H1 (cell line): ENCODE results near the gene KRABD2.

Source experiments
- CTCF ChIA-PET: fragments of 300-600 bp; sonication (Branson Sonifier 250); formaldehyde crosslinking; loops from one replicate; lab custom pipeline; 2021; ENCODE audit not compliant: partially characterized antibody; lab: Charles Lee
- POLR2A ChIA-PET: fragments of 300-600 bp; sonication (Branson Sonifier 250); formaldehyde crosslinking; loops from one replicate; lab custom pipeline; 2021; ENCODE audit warnings: inconsistent platforms; ENCODE audit not compliant: partially characterized antibody; lab: Charles Lee
- DNase-seq, 2 experiments: peaks; one replicate each; pipeline versions ENCODE4 v3.0.0 to v3.0.0-alpha.2; 2010 to 2022; ENCODE audit warnings: low spot score in 2 of 2, low read depth in 1 of 2, mixed read lengths in 1 of 2
- FAIRE-seq: peaks from 2 replicates; lab custom pipeline; 2011; peaks lifted over from hg19 to GRCh38; lab: Jason Lieb, UNC
- H2AFZ ChIP-seq: 2 replicates; pipeline ENCODE4 v1.8.1; 2012; ENCODE audit warnings: low read length, inconsistent platforms
- H2AK5ac ChIP-seq: 2 replicates; pipeline ENCODE4 v1.6.1; 2013; ENCODE audit warnings: low read depth, low read length
- H2BK120ac ChIP-seq: replicated peaks from 2 replicates; pipeline ENCODE3; 2013; ENCODE audit warnings: low read depth, low read length, inconsistent platforms
- H2BK12ac ChIP-seq: 2 replicates; pipeline ENCODE4 v1.6.1; 2013; ENCODE audit warnings: low read depth, low read length
- H2BK15ac ChIP-seq: 2 replicates; pipeline ENCODE4 v1.6.1; 2013; ENCODE audit warnings: low read length
- H2BK20ac ChIP-seq: 2 replicates; pipeline ENCODE4 v1.6.1; 2013; ENCODE audit warnings: low read length
- H2BK5ac ChIP-seq: 2 replicates; pipeline ENCODE4 v1.6.1; 2013; ENCODE audit warnings: low read depth, low read length
- H3K14ac ChIP-seq: 2 replicates; pipeline ENCODE4 v1.6.1; 2013; ENCODE audit warnings: inconsistent platforms; ENCODE audit not compliant: insufficient read length
- H3K18ac ChIP-seq: 2 replicates; pipeline ENCODE4 v1.6.1; 2013; ENCODE audit warnings: low read length; ENCODE audit errors: extremely low read depth
- H3K23ac ChIP-seq: 2 replicates; pipeline ENCODE4 v1.6.1; 2013; ENCODE audit warnings: inconsistent platforms; ENCODE audit not compliant: insufficient read length
- H3K23me2 ChIP-seq: 2 replicates; pipeline ENCODE4 v1.6.1; 2013; ENCODE audit warnings: low read depth, low read length
- H3K27ac ChIP-seq: 2 replicates; pipeline ENCODE4 v1.6.1; 2011; ENCODE audit warnings: low read depth, low read length, inconsistent platforms
- H3K27me3 ChIP-seq, 4 experiments: replicated peaks in 1 of 4; 1 replicate in 1 of 4; 2 replicates in 3 of 4; pipeline versions ENCODE4 v1.6.1 to v1.8.1; 2011 to 2013; ENCODE audit warnings: low read length in 3 of 4, mild to moderate bottlenecking in 3 of 4, inconsistent platforms in 2 of 4, mixed read lengths in 2 of 4, moderate library complexity in 1 of 4; ENCODE audit not compliant: control insufficient read depth in 3 of 4, insufficient read depth in 3 of 4; ENCODE audit errors: extremely low read depth in 1 of 4
- H3K36me3 ChIP-seq, 4 experiments: 2 replicates each; pipeline versions ENCODE4 v1.6.1 to v1.8.1; 2011 to 2013; ENCODE audit warnings: mild to moderate bottlenecking in 4 of 4, low read length in 3 of 4, moderate library complexity in 2 of 4, control low read depth in 1 of 4, inconsistent platforms in 1 of 4; ENCODE audit not compliant: insufficient read depth in 4 of 4, control insufficient read depth in 2 of 4
- H3K4ac ChIP-seq: replicated peaks from 2 replicates; pipeline ENCODE3; 2013; ENCODE audit warnings: low read length, low read depth, mixed read lengths, inconsistent platforms; ENCODE audit not compliant: insufficient read length
- H3K4me1 ChIP-seq, 4 experiments: replicated peaks in 1 of 4; 1 replicate in 1 of 4; 2 replicates in 3 of 4; pipeline versions ENCODE4 v1.6.1 to v1.8.1; 2011 to 2013; ENCODE audit warnings: low read length in 3 of 4, inconsistent platforms in 2 of 4, mixed read lengths in 1 of 4; ENCODE audit not compliant: insufficient read depth in 4 of 4, control insufficient read depth in 3 of 4
- H3K4me2 ChIP-seq, 2 experiments: 2 replicates each; pipeline versions ENCODE4 v1.6.1 to v1.8.1; 2011 to 2013; ENCODE audit warnings: low read depth in 2 of 2, low read length in 2 of 2, control low read depth in 1 of 2, inconsistent platforms in 1 of 2, mild to moderate bottlenecking in 1 of 2; ENCODE audit not compliant: insufficient read depth in 1 of 2
- H3K4me3 ChIP-seq, 4 experiments: fragments of 200-600, 300-600 bp in 1 of 4; sonication (generic), shearing (Covaris generic), sonication (Bioruptor Twin) in 1 of 4; 2 replicates each; pipeline versions ENCODE4 v1.5.1 to v1.8.1; 2011 to 2016; ENCODE audit warnings: low read length in 4 of 4, low read depth in 3 of 4, control low read depth in 2 of 4, inconsistent platforms in 2 of 4, mild to moderate bottlenecking in 2 of 4, mixed read lengths in 1 of 4, moderate library complexity in 1 of 4; ENCODE audit not compliant: insufficient read depth in 2 of 4; ENCODE audit errors: extremely low read depth in 1 of 4
- H3K56ac ChIP-seq: replicated peaks from 2 replicates; pipeline ENCODE3; 2013; ENCODE audit warnings: low read depth, mild to moderate bottlenecking, mixed read lengths, low read length, inconsistent platforms; ENCODE audit not compliant: insufficient read length
- H3K79me1 ChIP-seq: 2 replicates; pipeline ENCODE4 v1.6.1; 2013; ENCODE audit warnings: low read depth, low read length, control low read depth
- H3K79me2 ChIP-seq, 2 experiments: 2 replicates each; pipeline versions ENCODE4 v1.6.1 to v1.8.1; 2012 to 2013; ENCODE audit warnings: low read length in 2 of 2, mild to moderate bottlenecking in 2 of 2, inconsistent platforms in 1 of 2; ENCODE audit not compliant: insufficient read depth in 2 of 2, control insufficient read depth in 1 of 2
- H3K9ac ChIP-seq, 4 experiments: replicated peaks in 1 of 4; 1 replicate in 1 of 4; 2 replicates in 3 of 4; pipeline versions ENCODE4 v1.6.1 to v1.8.1; 2011 to 2013; ENCODE audit warnings: low read depth in 3 of 4, low read length in 3 of 4, control low read depth in 2 of 4, mild to moderate bottlenecking in 2 of 4, moderate library complexity in 2 of 4, inconsistent platforms in 1 of 4; ENCODE audit errors: extremely low read depth in 1 of 4
- H3K9me3 ChIP-seq, 2 experiments: 2 replicates each; pipeline versions ENCODE4 v1.6.1 to v1.8.1; 2012 to 2013; ENCODE audit warnings: mild to moderate bottlenecking in 2 of 2, moderate library complexity in 2 of 2, control low read depth in 1 of 2, inconsistent platforms in 1 of 2, low read depth in 1 of 2, low read length in 1 of 2, mixed read lengths in 1 of 2; ENCODE audit not compliant: insufficient read depth in 2 of 2
- H4K20me1 ChIP-seq, 2 experiments: replicated peaks in 1 of 2; 2 replicates each; pipeline versions ENCODE3 to v1.8.1; 2011 to 2013; ENCODE audit warnings: inconsistent platforms in 2 of 2, low read length in 2 of 2, mild to moderate bottlenecking in 1 of 2; ENCODE audit not compliant: insufficient read depth in 2 of 2, control insufficient read depth in 1 of 2
- H4K5ac ChIP-seq: 2 replicates; pipeline ENCODE4 v1.6.1; 2013; ENCODE audit warnings: low read length, low read depth, mixed read lengths, inconsistent platforms; ENCODE audit not compliant: insufficient read length
- H4K8ac ChIP-seq: 2 replicates; pipeline ENCODE4 v1.8.0; 2013; ENCODE audit warnings: mild to moderate bottlenecking, moderate library complexity, low read length, inconsistent platforms; ENCODE audit not compliant: insufficient read depth; ENCODE audit errors: extremely low read depth
- H4K91ac ChIP-seq: replicated peaks from 2 replicates; pipeline ENCODE3; 2013; ENCODE audit warnings: low read length, mixed read lengths, inconsistent platforms; ENCODE audit not compliant: insufficient read length
- ATF3 ChIP-seq: IDR thresholded peaks from 2 replicates; pipeline ENCODE4 v1.6.1; 2011; ENCODE audit warnings: low read depth, mild to moderate bottlenecking, low read length; ENCODE audit not compliant: insufficient read depth
- BRCA1 ChIP-seq: IDR thresholded peaks from 2 replicates; pipeline ENCODE4 v1.6.1; 2012; ENCODE audit warnings: low read depth, low read length, improper control_type of control experiment
- E2F6 ChIP-seq: IDR thresholded peaks from 2 replicates; pipeline ENCODE4 v1.6.1; 2012; ENCODE audit warnings: inconsistent platforms
- EZH2 ChIP-seq: fragments of 200-600 bp; sonication (generic); IDR thresholded peaks from 2 replicates; pipeline ENCODE4 v1.7.1; 2012; ENCODE audit warnings: low read depth, mild to moderate bottlenecking, moderate library complexity, low read length, inconsistent platforms; ENCODE audit not compliant: severe bottlenecking
- HDAC2 ChIP-seq, 2 experiments: fragments of 300-600 bp in 1 of 2; sonication (generic) in 1 of 2; IDR thresholded peaks; 2 replicates each; pipeline ENCODE4 v1.6.1; 2011 to 2012; ENCODE audit warnings: low read depth in 2 of 2, low read length in 2 of 2, mild to moderate bottlenecking in 2 of 2, moderate library complexity in 2 of 2, borderline replicate concordance in 1 of 2, inconsistent platforms in 1 of 2
- HDAC6 ChIP-seq: IDR thresholded peaks from one replicate; pipeline ENCODE4 v1.7.1; 2012; ENCODE audit warnings: low read depth, mild to moderate bottlenecking, inconsistent platforms, low read length, moderate library complexity
- JUND ChIP-seq: IDR thresholded peaks from 2 replicates; pipeline ENCODE4 v1.6.1; 2011; ENCODE audit warnings: mild to moderate bottlenecking, improper control_type of control experiment, low read length
- NRF1 ChIP-seq: IDR thresholded peaks from 2 replicates; pipeline ENCODE4 v1.6.1; 2011; ENCODE audit warnings: mild to moderate bottlenecking, low read depth, low read length, improper control_type of control experiment
- POU5F1 ChIP-seq: IDR thresholded peaks from 2 replicates; pipeline ENCODE4 v1.6.1; 2011; ENCODE audit warnings: low read depth, mild to moderate bottlenecking, low read length, moderate library complexity
- RAD21 ChIP-seq, 2 experiments: IDR thresholded peaks in 1 of 2; conservative IDR thresholded peaks in 1 of 2; 2 replicates each; pipeline ENCODE4 v1.6.1; 2011; ENCODE audit warnings: low read depth in 2 of 2, low read length in 2 of 2, improper control_type of control experiment in 1 of 2, inconsistent platforms in 1 of 2, mild to moderate bottlenecking in 1 of 2, moderate library complexity in 1 of 2
- SAP30 ChIP-seq: fragments of 300-600 bp; sonication (generic); IDR thresholded peaks from 2 replicates; pipeline ENCODE4 v1.7.1; 2012; ENCODE audit warnings: low read length, moderate library complexity, mild to moderate bottlenecking, inconsistent platforms; ENCODE audit not compliant: insufficient read depth, insufficient replicate concordance
- SRF ChIP-seq: IDR thresholded peaks from 2 replicates; pipeline ENCODE4 v1.6.1; 2011; ENCODE audit warnings: mild to moderate bottlenecking, low read depth, low read length, moderate library complexity
- WGBS, 2 experiments: shearing (Covaris generic) in 1 of 2; methylation state at CpG; one replicate each; pipeline versions ENCODE4 v1.1.6 to v1.1.7; 2013 to 2015; ENCODE audit warnings: low lambda C conversion rate in 2 of 2, mixed read lengths in 2 of 2, inconsistent platforms in 1 of 2, low coverage in 1 of 2, missing lambda C conversion rate in 1 of 2; ENCODE audit not compliant: insufficient replicate concordance in 2 of 2, insufficient coverage in 1 of 2, insufficient read length in 1 of 2; ENCODE audit errors: extremely low coverage in 1 of 2, missing lambda C conversion rate in 1 of 2; 5-methylcytosine and 5-hydroxymethylcytosine counted together

Gene KRABD2

GRCh38 chr17:8350339-8350738 lies 26.2 kb downstream of the KRABD2 start:
- no peak overlapping the region for H3K4me2 ChIP-seq
- H4K8ac ChIP-seq, result no peak overlapping the region
- no peak overlapping the region for H4K5ac ChIP-seq
- H2BK20ac ChIP-seq, result no peak overlapping the region
- H3K27me3 ChIP-seq, result no peaks in the 10 kb centered on the region
- no peak overlapping the region for H2BK120ac ChIP-seq
- H3K23ac ChIP-seq, result no peak overlapping the region
- H2BK15ac ChIP-seq, result no peak overlapping the region
- H3K9ac ChIP-seq, result no peak overlapping the region
- no peaks in the 10 kb centered on the region for H3K36me3 ChIP-seq
- no peak overlapping the region for H3K14ac ChIP-seq
- no peak overlapping the region for H3K18ac ChIP-seq
- no peaks in the 10 kb centered on the region for H4K20me1 ChIP-seq
- no peak overlapping the region for H4K91ac ChIP-seq
- no peaks in the 10 kb centered on the region for H3K9me3 ChIP-seq
- CTCF ChIA-PET, result no interaction called here
- no peak overlapping the region for H3K4me3 ChIP-seq
- H3K27ac ChIP-seq, result no peak overlapping the region
- no peaks in the 10 kb centered on the region for H3K79me1 ChIP-seq
- H2AK5ac ChIP-seq, result no peak overlapping the region
- FAIRE-seq, result no peak
- H2BK12ac ChIP-seq, result no peak overlapping the region
- no peaks in the 10 kb centered on the region for H3K23me2 ChIP-seq
- H2AFZ ChIP-seq, result no peak overlapping the region
- no peaks in the 10 kb centered on the region for H3K79me2 ChIP-seq
- H3K4ac ChIP-seq, result no peak overlapping the region
- 84% methylated on average over 7 of the region's 7 CpGs; no CpG with 5 or more reads in 1 of the 2 experiments for WGBS, 2 experiments
- no peak overlapping the region for H2BK5ac ChIP-seq
- DNase-seq, result no peak
- H3K4me1 ChIP-seq, result peaks cover 0 to 3% (median 0%) of the 10 kb centered on the region in 4 experiments; a peak in 1 of 7 replicates
- POLR2A ChIA-PET, result interaction anchor here (0.7 to 1.5 kb wide), 3 partner anchors 9 to 103 kb away, joined by 3 to 6 read pairs (median 5); partner anchors contain the start of gene CTC1
- no peak overlapping the region for H3K56ac ChIP-seq
- TF ChIP-seq ATF3 (no peak), BRCA1 (no peak), NRF1 (no peak), SAP30 (no peak), EZH2 (no peak), E2F6 (no peak), RAD21 (IDR thresholded peaks at IDR 0.05 in 1 of 2, conservative IDR thresholded peaks at IDR 0.05 in 1 of 2; ENCODE audit: low read depth in 2 of 2, low read length in 2 of 2) (no peak), HDAC2 (IDR thresholded peaks at IDR 0.05; ENCODE audit: borderline replicate concordance in 1 of 2, low read depth in 2 of 2, low read length in 2 of 2) (no peak), JUND (no peak), SRF (no peak), HDAC6 (no peak), POU5F1 (no peak)
